GM23338 (cell line): ENCODE results near the gene TMEM88.

ENCODE experiments used
- CREB1 ChIP-seq: fragments of 250-450 bp; sonication (Bioruptor Pico); IDR thresholded peaks from 2 replicates; pipeline ENCODE4 v1.5.0; 2020; ENCODE audit warnings: low read depth, mild to moderate bottlenecking, moderate library complexity
- CTCF ChIP-seq, 2 experiments: fragments of 200-600 bp in 1 of 2; sonication (generic) in 1 of 2; conservative IDR thresholded peaks; 2 replicates each; pipeline versions ENCODE4 v1.5.1 to v1.6.1; 2016 to 2017; ENCODE audit warnings: antibody characterized with exemption in 2 of 2, low read depth in 2 of 2, mild to moderate bottlenecking in 2 of 2, moderate library complexity in 1 of 2
- ETS1 ChIP-seq: IDR thresholded peaks from 2 replicates; pipeline ENCODE4 v1.6.1; 2016; ENCODE audit warnings: antibody characterized with exemption
- EZH2 ChIP-seq: fragments of 200-600 bp; sonication (generic); IDR thresholded peaks from one replicate; pipeline ENCODE4 v1.8.0; 2017; ENCODE audit warnings: antibody characterized with exemption, mild to moderate bottlenecking, low read depth; ENCODE audit not compliant: unreplicated experiment
- EZH2phosphoT487 ChIP-seq: fragments of 200-600 bp; sonication (generic); IDR thresholded peaks from one replicate; pipeline ENCODE4 v1.8.1; 2018; ENCODE audit warnings: antibody characterized with exemption; ENCODE audit not compliant: unreplicated experiment
- JUNB ChIP-seq: IDR thresholded peaks from one replicate; pipeline ENCODE4 v1.6.1; 2016; ENCODE audit warnings: antibody characterized with exemption; ENCODE audit not compliant: unreplicated experiment
- NANOG ChIP-seq: IDR thresholded peaks from 2 replicates; pipeline ENCODE4 v1.6.1; 2016; ENCODE audit warnings: antibody characterized with exemption, borderline replicate concordance
- POLR2AphosphoS5 ChIP-seq: IDR thresholded peaks from 2 replicates; pipeline ENCODE4 v1.6.1; 2016; ENCODE audit warnings: antibody characterized with exemption, low read depth
- REST ChIP-seq: IDR thresholded peaks from one replicate; pipeline ENCODE4 v1.6.1; 2018; ENCODE audit warnings: antibody characterized with exemption; ENCODE audit not compliant: unreplicated experiment
- STAT1 ChIP-seq: IDR thresholded peaks from one replicate; pipeline ENCODE4 v1.6.1; 2016; ENCODE audit warnings: antibody characterized with exemption; ENCODE audit not compliant: unreplicated experiment
- ZNF114 ChIP-seq: fragments of 250-450 bp; sonication (Bioruptor Pico); IDR thresholded peaks from 2 replicates; pipeline ENCODE4 v1.5.0; 2020; ENCODE audit warnings: mild to moderate bottlenecking, moderate library complexity
- ZNF462 ChIP-seq: fragments of 250-450 bp; sonication (Bioruptor Pico); IDR thresholded peaks from 2 replicates; pipeline ENCODE4 v1.5.0; 2020; ENCODE audit warnings: mild to moderate bottlenecking, moderate library complexity

- no peak for TF ChIP-seq EZH2phosphoT487
- TF ChIP-seq CTCF (conservative IDR thresholded peaks at IDR 0.05; ENCODE audit: low read depth in 2 of 2), result no peak
- TF ChIP-seq REST, result no peak
- no peak for TF ChIP-seq EZH2
- no peak for TF ChIP-seq ZNF462 (CRISPR knock-in tag)
- TF ChIP-seq JUNB, result no peak
- TF ChIP-seq ETS1, result no peak
- TF ChIP-seq POLR2AphosphoS5, result no peak
- TF ChIP-seq STAT1, result no peak
- TF ChIP-seq CREB1, result no peak
- TF ChIP-seq ZNF114, result no peak
- TF ChIP-seq NANOG, result no peak
These were observed 24.2 kb upstream of the TMEM88 start for GRCh38 chr17:7830616-7831015.
